Epithelial cell of proximal tubule (primary cell): ENCODE measurements around the gene PTBP1. TPM values are rescaled to one million over a fixed set of nuclear protein-coding genes. Genes with fewer than 3 reads are reported as not detected.

Experiments used
- DNase-seq: peaks from one replicate; pipeline ENCODE4 v3.0.0-alpha.2; 2011; ENCODE audit warnings: low read depth
- H3K4me3 ChIP-seq: 2 replicates; pipeline ENCODE4 v1.5.1; 2011; ENCODE audit warnings: low read depth, mild to moderate bottlenecking, low read length
- total RNA-seq: library from RNA; depleted of rRNA; stranded (reverse); fragments of >200 nt; gene quantifications from 2 replicates; pipeline ENCODE4 v1.2.3, GENCODE V29; 2015
- TF ChIP-seq, protein P1 (sequence below): conservative IDR thresholded peaks from 2 replicates; pipeline ENCODE4 v1.5.1; 2012; ENCODE audit warnings: low read depth, mild to moderate bottlenecking, low read length

The PTBP1 gene
- total RNA-seq, 1 donor from 2014 or later, result 186 TPM

- no peak for DNase-seq
- TF ChIP-seq, protein P1, sequence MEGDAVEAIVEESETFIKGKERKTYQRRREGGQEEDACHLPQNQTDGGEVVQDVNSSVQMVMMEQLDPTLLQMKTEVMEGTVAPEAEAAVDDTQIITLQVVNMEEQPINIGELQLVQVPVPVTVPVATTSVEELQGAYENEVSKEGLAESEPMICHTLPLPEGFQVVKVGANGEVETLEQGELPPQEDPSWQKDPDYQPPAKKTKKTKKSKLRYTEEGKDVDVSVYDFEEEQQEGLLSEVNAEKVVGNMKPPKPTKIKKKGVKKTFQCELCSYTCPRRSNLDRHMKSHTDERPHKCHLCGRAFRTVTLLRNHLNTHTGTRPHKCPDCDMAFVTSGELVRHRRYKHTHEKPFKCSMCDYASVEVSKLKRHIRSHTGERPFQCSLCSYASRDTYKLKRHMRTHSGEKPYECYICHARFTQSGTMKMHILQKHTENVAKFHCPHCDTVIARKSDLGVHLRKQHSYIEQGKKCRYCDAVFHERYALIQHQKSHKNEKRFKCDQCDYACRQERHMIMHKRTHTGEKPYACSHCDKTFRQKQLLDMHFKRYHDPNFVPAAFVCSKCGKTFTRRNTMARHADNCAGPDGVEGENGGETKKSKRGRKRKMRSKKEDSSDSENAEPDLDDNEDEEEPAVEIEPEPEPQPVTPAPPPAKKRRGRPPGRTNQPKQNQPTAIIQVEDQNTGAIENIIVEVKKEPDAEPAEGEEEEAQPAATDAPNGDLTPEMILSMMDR, result no peak
- H3K4me3 ChIP-seq, result peak overlapping the region; percentile 39
Observed at GRCh38 chr19:782878-783668, 14.2 kb upstream of the PTBP1 start.

DNA sequence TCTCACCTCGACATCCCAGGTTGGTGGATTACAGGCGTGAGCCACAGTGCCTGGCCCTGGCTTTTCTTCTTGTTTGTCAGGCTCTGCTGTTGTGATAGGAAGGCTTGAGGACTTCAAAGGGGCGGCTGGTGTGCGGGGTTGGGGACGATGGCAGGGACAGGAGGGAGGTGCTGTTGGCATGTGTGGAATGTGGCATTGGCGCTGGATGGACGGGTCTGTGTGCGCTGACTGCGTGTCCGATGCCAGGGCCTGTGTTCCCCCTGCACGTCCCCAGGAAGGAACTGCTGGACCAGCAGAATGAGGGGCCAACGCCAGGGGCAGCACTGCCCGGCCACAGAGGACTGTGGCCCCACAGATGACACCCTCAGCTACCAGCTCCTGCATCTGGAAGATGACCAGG, 12.7 kb upstream of the PTBP1 start:
- H3K4me3 ChIP-seq, result no peak overlapping the region
- no peak for DNase-seq
- TF ChIP-seq, protein P1, result no peak

- DNase-seq, result no peak
- H3K4me3 ChIP-seq, result no peak overlapping the region
Observed at GRCh38 chr19:787536-787935, 9.7 kb upstream of the PTBP1 start.

GRCh38 chr19:788686-788982, 8.6 kb upstream of the PTBP1 start:
- H3K4me3 ChIP-seq, result no peak overlapping the region
- DNase-seq, result no peak
- TF ChIP-seq, protein P1, result no peak

More at GRCh38 chr19:787536-787935, 9.7 kb upstream of the PTBP1 start:
- TF ChIP-seq, protein P1, result no peak

DNA sequence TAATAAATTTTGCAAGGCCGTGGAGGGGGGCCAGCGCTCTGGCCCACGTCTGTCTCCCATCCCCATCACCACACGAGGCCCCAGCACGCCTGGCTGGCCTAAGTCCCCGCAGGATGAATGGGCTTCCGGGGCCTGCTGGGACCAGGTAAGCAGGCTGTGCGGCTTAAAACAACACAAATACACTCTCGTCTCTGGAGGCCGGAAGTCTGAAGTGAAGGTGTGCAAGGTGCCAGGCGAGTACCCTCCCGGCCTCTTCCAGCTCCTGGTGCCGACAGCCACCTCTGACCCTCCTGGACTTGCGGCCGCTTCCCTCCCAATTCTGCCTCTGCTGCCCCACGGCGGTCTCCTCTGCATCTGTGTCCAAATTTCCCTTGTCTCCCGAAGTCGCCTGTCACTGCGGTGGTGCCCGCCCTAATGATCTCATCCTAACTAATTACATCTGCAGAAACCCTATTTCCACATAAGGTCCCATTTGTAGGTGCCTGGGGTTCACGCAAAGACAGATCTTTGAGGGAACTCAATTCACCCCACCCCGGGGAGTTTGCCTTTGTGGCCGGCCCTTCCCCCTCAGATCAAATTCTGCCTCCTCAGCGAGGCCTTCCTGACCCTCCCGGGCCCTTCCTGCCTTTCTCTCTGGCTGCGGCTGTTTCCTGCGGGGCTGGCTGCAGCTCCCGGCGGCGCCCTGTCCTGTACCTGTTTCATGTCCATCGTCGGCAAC, 8.1 kb upstream of the PTBP1 start:
- H3K4me3 ChIP-seq, result no peak overlapping the region
- TF ChIP-seq, protein P1, result no peak
- DNase-seq, result no peak

- no peak overlapping the region for H3K4me3 ChIP-seq
- TF ChIP-seq, protein P1, result no peak
- no peak for DNase-seq
Observed at GRCh38 chr19:789701-790060, 7.6 kb upstream of the PTBP1 start.
